ENCODE results near the gene MORN1.

Gene MORN1

DNA sequence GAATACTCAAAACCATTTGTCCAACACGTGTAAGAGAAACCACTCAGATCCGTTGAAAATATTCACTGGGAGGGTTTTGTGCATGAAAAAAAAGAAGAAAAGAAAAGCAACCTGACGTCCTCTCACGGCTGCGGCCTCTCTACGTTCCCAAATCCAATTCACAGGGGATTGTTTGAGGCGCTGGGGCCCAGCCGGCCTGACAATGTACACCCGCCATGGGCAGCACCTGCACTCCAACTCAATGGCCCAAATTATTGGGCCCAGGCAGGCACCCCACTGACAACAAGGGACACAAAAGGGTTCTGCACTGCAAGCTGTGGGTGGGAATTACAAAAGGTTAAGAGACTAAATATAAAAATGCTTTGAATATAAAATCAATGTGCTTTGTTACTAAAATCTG, 41.5 kb downstream of the MORN1 start:
- no peak for DNase-seq

DNA sequence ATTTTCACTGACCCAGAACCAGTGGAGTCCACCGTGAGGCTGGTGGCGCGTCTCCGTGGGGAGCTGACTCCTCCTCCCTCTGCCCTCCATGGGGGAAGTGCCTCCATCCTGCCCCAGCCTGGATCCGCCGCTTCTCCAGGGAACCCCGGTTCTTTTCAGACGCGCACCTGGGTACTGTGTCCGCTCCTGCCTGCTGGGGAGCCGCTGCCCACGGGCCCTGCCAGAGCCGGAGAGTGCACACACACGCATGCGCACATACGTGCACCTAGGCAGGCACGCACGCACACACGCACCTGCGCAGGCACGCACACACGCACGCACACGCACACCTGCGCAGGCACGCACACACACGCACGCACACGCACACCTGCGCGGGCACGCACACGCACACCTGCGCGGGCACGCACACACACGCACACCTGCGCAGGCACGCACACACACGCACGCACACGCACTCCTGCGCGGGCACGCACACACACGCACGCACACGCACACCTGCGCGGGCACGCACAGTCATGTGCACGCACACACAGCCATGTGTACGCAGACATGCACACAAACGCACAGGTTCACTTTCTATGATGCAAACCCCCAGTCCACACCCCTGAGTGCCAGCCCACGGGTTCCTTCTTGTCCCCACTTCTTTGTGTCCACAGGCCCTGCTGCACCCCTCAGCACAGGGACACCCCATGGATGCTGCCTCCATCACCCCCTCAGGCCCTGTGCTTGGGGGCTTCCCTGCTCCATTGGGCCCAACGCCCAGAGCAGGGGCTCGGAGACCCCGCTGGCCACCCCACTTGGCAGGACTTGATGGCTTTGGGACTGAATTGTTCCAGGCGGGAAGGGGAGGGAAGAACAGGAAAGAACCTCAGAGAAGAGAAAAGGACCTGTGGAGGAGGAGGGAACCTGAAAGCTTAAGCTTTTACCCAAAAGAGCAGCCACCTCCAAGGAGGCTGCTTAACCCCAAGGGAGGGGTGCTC, 42.7 kb downstream of the MORN1 start:
- DNase-seq: no peak

DNA sequence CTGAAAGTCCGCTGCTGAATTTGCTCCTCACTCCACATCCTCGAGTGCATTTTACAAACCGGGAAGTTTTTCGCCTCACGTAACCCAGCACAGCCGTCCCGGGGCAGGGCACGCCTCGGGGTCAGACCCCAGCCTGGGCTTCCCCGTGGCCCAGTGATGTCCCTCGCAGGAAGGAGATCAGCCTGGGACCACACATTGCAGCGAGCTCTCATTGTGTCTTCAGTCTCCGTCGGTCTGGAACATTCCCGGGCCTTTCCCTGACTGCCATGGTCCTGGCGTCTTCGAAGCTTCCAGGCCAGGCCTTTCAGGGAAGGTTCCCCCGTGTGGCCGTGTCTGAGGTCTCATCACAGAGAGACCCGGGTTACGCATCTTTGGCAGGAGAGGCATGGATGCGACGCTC, 43.5 kb downstream of the MORN1 start:
- no peak for DNase-seq

DNA sequence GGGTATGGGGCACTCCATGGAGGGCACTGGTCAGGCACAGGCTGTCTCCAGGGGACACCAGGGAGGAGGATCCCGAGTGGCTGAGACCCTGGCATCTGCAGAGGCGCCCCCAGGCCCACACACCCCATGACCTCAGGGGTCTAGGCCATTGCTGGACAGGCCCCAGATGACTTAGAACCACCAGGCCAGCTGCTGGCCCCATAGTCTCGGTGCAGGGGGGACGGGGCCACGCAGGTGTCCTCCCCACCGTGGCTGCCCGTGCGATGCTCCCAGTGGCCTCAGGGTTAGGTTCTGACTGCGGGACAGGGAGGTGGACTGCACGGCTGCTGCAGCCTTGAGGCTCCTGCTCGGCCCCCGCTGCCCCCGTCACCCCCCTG, 44.0 kb downstream of the MORN1 start:
- DNase-seq: no peak

DNA sequence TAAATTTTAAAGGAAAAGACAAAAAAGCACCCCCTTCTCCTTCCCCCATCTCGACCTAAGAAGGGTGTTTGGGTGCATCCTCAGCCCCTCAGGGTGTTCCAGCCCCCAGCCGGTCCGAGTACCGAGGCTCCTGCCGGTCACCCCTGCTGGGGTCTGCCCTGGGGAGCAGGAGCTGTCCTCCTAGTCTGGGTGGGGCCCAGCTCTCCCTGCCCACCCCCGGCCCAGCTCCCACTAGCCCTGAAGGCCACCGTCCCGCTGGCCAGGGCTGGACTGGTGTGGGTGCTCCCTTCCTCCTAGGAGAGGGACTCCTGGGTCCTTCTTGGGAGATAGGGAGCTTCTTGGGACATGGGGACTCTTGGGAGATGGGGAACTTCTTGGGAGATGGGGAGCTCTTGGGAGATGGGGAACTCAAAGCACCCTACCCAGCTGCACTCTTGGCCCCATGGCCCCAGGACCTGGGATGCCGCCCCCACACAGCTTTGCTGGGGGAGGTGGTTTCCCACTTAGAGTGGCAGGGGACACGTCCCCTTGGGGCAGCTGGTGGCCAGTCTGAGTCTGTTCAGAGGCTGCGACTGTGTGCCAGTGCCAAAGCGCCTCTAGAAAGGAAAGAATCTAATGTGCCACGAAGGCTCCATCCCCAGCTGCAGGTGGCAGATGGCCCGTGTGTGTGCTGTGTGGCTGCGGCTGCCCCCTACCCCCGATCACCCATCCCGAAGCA, 44.5 kb downstream of the MORN1 start:
- DNase-seq: no peak

DNA sequence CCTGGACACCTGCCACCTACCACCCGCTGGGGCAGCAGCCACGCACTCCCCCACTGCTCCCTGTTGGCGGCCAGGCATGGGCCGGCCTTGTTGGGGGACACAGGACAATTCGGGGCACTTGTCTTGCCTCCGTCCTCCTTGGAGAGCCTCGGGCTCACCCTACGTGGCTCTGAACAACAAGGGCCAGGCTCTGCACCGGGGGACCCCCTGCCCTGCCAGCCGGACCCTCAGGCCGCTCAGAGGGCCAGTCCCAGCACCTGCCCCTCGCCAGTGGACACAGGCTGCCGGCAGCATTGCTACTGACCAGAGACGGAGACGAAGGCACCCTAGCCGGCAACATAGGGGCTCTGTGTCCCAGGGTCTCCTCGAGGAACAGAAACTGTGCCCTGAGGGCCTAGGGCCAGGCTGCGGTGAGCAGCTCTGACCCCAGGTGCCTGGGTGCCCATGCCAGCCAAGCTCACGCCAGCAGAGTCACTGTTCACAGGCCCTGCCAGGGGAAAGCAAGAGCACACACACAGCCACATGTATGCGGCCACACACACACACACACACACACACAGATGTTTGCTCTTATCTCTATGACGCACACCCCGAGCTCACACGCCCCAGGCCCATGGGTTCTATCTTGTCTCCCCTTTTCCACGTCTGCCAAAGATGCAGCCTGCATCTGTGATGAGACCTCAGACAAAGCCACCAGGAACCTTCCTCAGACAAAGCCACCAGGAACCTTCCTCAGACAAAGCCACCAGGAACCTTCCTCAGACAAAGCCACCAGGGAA, 45.9 kb downstream of the MORN1 start:
- no peak for DNase-seq

DNA sequence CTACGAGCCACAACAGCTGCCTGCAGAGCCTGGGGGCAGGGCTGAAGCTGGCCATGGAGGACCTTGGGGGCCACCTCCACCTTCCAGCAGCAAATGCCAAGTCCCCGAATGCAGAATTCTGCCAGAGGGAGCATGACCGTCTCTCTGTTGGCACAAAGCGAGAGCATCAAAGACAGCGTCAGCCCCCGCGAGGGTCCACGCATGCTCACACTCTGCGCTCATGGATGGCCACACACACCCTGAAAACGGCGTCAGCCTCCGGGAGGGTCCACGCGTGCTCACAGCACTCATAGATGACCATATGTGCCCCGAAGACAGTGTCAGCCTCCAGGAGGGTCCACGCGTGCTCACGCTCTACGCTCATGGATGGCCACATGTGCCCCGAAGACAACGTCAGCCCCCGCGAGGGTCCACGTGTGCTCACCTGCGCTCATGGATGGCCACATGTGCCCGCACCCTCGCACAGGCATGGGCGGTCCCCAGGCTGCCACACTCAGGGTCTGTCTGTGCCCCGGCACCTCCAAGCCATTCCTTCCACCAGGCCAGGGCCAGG, 46.5 kb downstream of the MORN1 start:
- DNase-seq: no peak

DNA sequence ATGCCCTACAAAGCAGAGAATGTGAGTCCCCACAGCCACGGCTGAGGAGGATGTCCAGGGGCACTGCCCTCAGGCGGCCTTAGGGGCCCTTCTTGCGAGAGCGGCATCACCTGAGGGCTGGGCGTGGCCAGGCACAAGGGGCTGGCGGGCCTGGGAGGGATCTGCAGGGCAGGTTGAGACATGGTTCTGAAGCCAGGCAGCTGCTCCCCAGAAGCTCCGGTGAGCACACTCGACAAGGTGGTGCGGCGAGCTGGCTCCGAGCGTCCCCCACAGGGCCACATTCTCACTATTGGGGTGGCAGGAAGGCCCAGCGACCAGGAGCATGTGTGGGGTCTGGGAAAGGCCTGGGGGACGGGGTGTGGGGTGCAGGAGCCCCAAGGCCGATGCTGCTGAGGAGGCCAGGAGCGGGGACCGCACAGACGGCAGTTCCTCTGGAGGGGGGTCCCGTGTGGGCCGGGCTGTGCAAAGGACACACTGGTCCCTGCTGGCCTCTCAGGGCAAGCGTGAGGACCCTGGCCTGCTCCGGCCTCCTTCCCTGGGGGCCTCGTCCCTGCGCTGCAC, 47.2 kb downstream of the MORN1 start:
- DNase-seq: no peak

DNA sequence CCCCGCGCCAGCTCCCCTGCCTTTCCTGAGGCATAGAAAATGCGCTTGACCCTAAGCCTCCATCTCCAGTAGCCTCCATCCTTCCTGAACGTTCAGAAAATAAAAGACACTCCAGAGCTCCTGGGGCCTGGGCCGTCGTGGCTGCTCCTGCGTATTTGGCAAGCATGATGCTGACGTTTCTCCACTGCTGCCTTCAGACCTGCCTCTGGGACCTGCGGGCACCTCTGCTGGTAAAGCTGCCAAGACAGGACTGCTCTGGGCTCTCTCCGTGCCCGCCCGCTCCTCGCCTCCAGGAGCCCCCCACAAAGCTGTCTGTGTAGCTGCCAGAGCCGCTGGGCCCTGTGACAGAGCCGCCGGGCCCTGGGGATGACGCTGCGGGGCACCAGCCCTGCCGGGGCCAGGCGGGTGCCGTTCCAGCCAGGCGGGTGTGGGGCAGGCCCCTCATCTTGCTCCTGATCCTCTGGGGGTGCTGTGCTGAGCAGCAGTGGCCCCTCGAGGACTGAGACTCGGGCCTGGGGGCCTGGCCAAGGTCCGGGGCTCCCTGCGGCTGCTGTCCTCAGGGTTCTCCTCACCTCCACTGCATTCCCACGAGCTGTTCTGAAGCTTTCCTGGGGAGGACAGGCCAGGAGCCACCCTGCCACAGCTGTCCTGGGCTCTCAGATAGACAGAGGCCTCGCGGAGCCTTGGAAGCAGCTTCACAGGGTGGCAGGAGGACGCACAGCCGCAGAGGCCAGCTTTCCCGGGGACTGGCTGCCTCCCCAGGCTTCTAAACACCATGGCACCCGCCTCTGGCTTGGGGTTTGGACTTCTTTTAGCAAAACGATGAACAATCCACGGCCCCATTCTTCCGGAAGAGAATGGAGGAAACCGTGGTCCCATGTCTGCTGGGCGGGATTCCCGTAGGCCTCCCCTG, 48.1 kb downstream of the MORN1 start:
- DNase-seq: no peak

DNA sequence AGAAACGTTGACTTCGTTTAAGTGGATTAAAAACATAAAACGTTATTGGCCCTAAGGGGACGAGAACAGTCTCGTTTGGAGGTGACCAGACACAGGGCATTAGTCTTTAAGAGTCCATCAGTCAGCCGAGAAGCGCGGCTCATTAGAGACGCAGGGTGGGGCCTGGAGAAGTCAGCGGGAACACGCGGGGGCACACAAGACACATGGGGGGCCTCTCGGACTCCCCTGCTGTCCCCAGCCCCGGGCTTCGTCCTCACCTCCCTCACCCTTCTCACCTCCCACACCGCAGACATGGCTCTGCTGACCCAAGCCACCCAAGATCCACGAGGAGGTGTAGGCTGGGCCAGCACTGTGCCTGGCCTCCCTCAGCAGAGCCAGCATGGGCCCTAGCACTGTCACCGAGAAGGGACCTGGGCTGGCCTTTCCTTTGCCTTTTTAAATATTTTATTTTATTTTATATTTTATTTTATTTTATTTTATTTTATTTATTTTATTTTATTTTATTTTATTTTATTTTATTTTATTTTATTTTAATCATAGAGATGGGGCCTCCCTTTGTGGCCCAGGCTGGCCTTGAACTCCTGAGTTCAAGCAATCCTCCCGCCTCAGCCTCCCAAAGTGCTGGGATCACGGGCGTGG, 48.9 kb downstream of the MORN1 start:
- no peak for DNase-seq

DNA sequence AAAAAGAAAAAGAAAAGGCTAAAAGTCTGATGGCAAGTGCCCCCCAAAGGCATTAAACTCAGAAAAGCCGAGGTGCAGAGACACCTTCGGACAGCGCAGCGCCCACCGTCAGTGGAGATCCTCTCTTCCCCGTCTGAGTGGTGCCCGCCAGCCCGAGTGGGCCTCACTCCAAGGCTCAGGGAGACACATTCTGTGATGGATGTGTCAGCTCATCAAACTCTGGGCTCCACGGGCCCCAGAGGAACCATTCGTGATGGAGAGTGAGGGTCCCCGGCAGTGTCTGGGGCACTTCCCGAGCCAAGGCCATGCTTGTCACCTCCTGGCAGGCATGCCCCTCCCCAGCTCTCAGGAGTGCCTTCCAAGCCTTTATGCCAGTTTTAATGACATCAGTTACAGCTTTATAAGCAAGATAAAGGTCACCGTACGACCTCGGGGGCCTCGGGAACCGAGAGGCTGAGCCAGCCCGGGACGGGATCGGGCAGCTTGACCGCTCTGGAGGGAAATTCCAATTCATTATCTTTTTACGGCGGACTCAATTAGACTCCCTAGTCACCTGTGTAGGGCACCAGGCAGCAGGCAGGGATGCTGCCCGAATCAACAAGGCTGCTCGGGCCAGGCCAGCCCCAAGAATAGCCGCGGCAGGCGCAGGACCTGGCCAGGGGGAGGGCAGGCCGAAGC, 49.5 kb downstream of the MORN1 start:
- no peak for DNase-seq

DNA sequence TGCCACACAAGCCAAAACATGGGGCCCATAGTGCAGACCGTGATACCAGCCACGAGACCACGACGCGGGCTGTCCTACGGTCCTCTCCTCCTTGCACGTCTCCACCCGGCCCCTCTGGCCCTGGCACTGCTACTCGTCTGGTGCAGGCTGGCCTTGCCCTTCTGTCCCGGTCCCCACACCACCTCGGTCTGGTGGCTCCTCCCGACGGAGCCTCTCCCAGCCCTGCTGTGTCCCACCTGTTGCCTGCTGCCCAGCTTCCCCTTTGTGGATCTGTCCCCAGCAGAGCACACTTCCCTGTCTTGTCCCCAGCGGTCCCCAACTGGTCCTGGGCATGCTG, 50.5 kb downstream of the MORN1 start:
- no peak for DNase-seq

DNA sequence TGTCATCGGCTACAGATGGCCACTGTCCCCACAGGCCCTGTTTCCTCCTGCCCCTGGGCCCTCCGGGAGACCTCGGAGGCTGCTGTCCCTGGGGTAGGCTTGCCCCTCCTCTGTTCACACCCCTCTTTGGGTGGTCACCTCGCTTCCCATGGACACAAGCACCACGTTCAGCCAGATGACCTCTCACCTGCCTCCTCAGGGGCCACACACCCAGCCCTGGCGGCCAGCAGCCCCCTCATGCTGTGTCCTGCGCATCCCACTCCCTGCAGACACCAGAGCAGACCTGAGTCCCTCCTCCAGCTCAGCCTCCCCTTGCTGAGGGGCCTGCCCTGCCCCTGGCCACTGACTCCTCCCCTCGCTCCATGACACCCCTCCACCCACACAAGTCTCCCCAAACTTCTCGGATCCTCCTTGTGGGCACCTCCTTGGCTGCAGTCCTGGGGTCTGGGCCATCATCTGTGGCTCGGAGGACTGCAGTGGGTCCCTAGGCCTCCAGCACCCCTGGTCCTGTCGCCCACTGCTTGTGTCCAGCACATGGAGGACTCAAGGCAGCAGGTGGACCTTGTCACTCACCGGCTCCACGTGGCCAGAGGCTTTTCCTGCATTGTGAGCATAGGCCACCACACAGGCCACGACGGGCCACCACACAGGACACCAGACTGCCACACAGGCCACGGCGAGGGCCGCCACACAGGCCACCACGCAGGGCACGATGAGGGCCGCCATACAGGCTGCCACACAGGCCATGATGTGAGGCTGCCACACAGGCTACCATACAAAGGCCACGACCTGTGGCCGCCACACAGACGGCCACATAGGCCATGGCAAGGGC, 51.1 kb downstream of the MORN1 start:
- DNase-seq: no peak

DNA sequence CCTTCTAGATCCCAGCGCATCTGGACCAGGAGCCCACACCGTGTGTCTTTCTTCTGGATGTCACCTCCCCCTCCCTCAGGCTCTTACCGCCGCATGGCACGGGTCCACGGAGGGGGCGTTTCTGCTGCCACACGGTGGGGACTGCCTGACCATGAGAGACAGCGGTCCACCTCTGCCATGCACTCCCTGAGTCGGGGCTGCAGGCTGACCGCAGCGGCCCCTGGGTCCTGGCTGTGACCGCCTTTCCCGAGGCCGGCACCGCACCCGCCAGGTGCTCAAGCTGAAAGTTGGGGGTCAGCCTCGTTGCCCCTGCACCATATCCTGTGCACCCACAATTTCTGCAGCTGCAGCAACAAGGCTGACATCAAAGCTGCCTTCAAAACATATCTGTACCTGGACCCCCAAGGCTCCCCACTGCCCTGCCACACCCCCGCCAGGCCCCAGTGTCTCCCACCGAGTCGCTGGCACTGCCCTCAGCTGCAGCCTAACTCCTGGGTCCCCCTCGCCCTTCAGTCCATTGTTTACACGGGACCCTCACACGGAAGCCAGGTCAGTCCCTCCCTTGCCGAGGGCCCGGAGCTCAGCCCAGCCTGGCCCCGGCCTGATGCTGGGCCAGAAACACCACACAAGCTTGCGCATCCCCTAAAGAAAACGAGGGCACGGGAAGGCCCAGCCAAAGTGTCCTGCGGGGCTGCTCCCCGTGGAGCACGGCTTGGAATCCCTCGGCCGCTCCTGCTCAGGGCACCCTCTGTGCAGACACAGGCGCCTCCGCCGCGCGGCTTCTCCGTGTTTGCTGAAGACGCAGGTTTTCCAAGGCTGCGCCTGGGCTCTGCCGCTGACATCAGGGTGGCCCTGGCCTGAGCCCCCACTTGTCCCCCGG, 51.9 kb downstream of the MORN1 start:
- DNase-seq: no peak

DNA sequence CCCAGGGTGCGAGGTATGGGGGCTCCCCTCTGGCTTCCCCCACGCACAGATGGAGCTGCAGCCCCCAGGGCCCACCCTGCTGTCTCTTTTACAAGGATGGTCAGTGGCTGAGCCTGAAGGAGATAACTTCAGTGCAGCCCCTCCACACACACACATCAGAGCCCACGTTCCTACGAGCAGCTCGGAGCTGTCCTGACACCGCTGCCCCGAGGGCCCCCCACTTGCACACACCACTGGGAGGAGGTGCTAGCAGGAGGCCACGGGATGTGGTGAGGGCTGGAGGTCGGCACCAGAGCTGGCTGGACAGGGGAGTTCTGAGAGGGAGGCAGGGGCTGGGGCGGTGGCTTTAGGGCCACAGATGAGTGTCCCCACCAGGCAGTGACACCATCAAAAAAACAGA, 53.9 kb downstream of the MORN1 start:
- DNase-seq: no peak

DNA sequence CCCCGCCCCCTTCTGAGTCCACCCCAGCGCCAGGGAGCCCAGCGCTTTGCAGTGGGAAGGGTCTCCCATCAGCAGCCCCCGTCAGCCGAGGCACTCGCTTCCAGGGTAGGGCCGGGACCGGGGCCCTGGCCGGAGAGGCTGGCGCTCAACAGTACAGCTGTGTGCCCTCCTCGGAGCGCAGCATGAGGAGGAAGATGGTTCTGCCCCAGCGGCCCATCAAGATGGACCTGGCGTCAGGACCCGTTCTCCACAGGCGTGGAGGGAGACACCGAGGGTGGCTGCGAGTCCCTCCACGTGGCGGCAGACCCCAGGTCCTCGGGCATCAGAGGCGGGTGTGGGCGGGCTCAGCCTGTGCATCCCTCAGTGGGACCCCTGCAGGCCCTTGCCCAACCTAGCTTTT, 54.3 kb downstream of the MORN1 start:
- no peak for DNase-seq

DNA sequence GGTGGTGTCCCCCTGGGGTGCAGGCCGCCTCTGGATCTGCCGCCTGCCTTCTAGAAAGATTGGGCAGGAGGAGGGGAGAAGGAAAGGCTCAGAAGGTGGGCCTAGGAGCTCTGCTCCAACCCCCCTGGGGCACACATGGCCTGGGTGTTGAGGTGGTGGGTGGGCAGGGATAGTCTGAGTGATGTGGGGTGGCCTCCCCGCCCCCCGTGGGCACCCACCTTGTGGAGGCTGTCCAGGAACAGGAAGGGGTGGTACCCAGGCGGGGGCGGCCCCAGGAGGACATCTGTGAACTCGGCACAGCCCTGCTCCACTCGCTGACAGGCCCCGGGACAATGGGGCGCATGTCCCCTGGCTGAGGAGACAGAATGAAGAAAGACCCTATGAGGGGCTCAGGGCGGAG, 54.9 kb downstream of the MORN1 start:
- DNase-seq: no peak

DNA sequence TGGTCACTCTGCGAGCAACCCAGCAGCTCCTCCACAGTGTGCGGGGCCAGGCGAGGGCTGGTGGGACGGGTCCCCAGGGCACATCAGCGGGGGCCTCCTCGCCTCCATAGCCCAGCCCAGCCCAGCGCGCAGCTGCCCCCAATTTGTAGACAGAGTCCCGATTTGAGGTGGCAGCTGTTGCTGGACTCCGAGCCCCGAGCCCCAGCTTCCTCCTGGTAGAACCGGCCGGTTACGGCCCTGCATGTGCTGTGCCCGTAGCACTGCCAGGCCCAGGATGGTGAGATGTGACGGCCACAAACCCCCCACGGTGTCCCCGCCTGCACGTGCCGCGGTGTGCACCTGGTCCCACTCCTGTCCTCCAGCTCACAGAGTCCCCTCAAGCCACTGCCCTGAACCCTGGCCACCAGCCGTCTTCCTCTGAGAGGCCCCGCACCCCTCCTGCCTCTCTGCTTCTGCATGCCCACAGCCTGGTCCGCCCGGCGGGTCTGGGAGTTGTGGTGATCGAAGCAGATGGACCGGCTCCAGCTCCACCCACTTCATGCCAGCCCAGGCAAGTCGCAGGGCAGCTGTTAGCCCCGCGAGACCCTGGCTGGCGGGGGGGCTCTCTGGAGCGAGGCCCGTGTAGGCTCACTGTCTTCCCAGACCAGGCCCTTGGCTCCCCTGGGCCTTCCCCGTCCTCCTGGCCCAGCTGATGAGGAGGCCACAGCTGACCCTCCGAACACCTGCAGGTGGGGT, 55.5 kb downstream of the MORN1 start:
- DNase-seq: no peak
